D341Med (cell line): ENCODE measurements around the gene CCNG2.

Experiments used
- DNase-seq: peaks from one replicate; pipeline ENCODE4 v3.0.0; 2012; ENCODE audit warnings: low spot score

CCNG2 gene

DNA sequence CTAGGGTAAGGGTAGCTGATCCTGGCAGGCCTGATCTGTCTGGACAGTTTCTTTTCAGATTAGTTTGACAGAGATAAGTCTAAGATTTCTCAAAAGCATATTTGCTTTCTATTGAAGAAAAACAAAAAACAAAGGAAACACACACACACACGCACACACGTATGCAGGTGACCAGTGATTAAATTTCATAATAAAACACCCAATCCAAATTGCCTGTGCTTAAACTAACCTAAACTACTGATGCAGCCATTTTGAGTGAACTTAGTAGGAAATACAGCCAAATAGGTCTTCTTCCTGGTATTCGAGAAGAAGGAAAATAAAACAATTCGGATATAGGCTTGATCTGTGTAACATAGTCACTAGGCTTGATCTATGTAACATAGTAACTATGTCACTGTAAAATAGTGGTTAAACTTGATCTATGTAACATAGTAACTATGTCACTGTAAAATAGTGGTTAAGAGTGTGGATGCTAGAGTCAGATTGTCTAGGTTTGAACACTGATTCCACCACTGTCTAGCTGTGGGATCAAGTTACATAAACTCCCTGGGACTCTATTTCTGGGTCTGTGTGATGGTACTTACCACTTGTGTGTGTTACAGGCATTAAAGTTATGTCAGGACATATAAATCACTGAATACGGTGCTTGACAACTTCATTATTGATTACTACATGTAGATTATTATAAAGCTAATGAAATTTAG lies 9.8 kb upstream of the CCNG2 start:
- no peak for DNase-seq

DNA sequence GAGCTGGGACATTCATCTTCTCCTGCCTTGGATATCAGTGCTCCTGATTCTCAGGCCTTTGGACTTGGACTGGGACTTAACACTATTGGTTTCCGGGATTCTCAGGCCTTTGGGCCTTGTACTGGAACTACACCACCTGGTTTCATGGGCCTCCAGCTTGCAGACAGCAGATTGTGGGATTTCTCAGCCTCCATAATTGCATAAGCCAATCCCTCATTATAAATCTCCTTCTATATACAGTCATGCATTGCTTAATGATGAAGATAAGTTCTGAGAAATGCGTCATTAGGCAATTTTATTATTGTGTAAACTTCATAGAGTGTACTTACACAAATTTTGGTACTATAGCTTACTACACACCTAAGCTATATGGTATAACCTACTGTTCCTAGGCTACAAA lies 8.9 kb upstream of the CCNG2 start:
- no peak for DNase-seq

DNA sequence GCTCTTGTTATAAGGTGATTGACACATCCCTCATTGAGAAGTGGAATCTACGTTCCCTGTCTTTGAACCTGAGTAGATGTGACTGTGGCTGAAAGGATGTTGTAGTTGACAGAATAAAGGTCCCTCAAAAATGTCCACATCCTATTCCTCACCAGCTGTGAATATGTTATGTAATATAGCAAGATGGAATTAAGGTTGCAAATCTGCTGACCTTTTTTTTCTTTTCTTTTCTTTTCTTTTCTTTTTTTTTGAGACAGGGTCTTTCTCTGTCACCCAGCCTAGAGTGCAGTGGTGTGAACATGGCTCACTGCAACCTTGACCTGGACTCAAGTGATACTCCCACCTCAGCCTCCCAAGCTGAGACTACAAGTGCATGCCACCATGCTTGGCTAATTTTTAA lies 7.2 kb upstream of the CCNG2 start:
- no peak for DNase-seq

DNA sequence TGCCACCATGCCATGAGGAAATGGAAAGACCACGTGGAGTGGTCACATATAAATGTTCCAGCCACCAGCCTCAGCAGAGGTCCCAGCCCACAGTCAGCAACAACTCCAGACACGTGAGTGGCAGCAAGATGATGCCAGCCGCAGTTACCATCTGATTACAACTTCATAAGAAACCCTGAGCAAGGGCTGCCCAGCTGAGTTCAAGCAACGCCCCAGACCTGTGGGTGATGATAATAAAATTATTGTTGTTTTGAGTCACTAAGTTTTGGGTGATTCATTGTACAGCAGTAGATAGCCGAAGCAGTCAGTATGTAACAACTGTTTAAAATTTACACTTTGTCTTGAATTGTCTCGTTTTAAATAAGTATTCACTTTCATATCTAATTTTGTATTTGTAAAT lies 5.8 kb upstream of the CCNG2 start:
- DNase-seq = no peak

DNA sequence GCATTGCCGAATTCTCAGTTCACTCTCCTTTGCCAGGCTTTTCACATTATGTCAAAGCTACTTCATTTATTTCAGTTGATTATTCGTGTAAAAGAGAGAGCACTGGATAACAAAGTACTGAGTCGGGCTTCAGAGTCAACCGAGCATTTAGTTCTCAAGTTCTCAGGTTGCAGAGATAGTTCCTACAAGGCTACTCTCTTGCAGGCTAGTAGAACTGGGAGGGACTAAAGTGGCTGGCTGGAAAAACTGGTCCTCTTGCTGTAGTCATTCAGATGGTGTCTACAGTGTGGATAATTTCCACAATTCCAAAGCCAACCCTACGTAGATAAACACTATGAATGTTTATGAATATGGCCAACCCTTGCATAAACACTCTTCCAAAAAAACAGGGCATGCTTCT lies 4.6 kb upstream of the CCNG2 start:
- no peak for DNase-seq

DNA sequence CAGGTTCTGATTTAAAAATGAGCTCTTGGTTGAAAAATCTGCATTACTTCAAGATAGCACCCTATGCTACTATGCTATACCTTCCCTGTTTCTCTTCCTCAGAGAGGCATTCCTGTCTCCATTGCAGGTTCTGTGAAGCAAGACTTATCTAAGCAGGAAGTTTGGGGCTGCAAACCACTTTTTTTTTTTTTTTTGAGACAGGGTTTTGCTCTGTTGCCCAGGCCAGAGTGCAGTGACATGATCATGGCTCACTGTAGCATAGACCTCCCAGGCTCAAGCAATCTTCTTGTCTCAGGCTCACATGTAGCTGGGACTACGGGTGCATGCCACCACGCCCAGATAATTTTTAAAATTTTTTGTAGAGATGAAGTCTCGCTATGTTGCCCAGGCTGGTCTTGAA lies 4.0 kb upstream of the CCNG2 start:
- DNase-seq = no peak

DNA sequence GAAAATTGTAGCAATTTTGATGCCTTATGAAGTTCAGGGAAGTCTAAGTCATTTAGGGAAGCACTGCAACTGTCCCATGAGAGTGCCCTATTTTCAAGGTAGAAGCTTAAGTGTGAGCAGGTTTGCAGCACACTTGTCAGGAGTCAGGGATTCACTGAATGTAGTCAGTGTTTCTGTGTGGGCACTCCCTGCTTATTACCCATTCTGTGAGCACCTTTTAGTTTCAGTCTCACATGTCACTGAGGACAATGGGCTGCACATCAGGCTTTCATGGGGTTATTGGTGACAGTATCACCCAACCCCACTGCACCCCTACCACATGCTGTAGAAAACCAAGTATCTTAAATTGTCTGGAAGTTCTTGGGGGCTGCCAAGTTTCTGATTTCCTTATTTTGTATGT lies 2.9 kb upstream of the CCNG2 start:
- no peak for DNase-seq

DNA sequence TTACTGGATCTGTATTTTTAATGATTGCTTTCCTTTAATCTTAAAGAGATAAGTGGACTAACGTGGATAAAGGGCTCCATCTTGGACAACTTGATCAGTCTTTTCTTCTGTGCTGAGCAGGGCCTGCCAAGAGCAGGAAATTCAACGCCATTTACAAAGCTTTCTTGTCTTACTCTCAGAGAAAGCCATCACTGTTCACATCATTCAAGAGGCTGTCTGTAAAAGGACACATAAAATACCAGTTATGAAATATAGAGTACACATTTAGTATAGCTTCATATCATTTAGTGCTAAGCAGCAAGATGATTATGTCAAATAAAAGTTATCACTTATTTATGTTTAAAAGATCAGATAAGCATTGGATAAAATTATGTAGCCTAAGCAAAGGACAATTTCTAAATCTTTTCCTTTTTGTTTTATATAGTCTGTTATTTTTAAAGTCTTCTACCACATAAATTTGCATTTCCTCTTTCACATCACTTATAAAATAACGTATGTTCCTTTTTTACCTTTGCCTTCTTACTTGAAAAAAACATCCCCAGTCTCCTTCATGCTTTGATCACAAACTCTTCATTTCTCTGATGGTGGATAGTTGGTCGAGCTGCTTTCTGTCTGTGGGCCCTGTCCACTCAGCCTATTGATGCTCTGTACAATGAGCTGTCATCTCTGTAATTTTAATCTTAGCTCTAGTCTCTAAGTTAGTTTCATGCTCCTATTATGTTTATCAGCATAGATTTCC lies 2.1 kb upstream of the CCNG2 start:
- no peak for DNase-seq

DNA sequence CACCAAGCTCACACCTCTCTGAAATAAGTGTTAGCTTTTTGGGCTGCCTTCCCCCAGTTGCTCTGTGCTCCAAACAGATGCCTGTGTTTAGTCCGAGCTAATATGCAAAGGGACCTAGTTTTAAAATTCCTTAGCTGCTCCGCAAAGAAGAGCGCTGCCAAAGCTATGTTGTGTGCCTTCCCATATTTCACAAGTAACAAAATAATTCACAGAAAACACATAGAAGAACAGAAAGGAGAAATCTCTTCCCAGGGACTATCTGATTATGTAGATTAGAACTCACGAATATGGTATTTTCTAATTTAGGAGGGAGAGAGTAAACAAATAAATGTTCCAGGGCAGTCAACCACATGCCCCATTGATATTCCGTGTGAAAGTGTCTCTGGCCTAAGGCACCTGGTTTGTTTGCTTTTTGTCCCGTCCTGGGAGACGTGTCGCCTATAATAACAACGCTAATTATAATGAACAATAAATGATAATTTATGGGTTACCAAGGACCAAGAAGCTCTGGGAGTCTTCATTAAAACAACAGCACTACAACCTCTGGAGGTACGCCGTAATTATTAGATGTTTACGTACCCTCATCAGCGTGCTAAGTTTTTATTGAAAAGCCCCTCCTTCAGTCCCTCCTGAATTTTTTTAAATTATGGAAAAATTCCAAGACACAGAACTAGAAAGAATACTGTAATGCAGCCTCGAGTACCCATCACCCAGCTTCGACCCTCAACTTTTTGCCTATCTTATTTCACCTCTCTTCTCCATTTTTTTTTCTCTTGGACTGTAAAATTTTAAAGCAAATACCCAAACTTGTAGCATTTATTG lies 1.2 kb upstream of the CCNG2 start:
- no peak for DNase-seq

DNA sequence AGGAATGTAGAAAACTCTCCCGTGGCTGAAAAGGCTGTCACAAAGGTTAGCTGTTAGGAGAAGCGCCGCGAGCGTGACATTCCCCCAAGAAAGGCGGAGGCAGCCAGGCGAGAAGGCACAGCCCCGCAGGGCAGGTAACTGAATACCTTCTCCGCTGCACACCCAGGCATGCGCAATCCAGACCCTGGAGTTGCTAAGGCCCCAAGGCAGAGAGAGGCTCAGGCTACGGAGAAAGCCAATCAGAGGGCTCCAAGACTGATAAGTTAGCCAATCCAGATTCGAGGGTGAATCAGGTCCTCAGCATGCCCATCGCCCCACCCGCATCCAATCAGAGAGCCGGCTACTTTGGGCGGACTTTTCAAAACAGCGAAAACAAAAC lies 485 bp upstream of the CCNG2 start:
- peak; percentile 96 for DNase-seq

DNA sequence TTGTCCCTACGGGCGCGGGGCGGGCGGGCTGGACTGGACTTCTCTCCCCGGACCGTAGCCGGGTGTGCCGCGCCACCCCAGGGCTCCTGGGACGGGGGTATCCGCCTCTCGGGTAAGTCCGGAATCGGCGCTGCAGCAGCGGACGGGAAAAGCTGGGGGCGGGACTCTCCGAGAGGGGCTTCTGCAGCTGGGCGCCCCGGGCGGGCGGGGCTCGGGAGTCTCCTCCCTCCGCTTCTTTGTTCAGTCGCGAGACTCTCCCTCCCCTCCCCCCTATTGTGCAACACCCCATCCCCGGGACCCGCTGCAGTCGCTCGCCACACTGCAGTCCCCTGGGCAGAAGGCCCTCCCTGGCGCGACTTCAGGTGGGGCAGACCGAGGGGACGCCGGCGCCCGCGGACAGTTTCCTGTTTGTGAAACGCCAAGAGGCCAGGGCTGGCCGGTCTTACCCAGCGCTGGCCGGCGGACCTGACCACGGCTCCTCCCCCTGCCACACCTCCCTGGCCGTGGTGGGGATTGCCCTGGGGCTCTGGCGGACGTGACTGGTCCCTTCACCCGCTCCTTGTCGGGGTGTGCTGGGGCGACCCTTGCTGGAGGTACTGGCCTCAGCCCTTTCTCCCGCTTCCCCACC lies 966 bp downstream of the CCNG2 start:
- DNase-seq = peak; percentile 93

DNA sequence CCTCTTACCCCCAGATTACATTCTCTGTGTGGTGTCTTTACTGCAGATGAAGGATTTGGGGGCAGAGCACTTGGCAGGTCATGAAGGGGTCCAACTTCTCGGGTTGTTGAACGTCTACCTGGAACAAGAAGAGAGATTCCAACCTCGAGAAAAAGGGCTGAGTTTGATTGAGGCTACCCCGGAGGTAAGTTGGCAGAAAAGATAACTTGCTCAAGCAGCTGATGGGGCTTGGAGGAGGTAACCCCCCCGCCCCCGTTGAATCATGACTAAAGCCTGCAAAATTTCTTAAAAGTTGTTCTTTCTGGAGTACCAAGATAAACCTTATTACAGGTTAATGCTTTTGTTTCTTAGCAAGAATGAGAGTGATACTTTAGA lies 1.5 kb downstream of the CCNG2 start:
- no peak for DNase-seq

DNA sequence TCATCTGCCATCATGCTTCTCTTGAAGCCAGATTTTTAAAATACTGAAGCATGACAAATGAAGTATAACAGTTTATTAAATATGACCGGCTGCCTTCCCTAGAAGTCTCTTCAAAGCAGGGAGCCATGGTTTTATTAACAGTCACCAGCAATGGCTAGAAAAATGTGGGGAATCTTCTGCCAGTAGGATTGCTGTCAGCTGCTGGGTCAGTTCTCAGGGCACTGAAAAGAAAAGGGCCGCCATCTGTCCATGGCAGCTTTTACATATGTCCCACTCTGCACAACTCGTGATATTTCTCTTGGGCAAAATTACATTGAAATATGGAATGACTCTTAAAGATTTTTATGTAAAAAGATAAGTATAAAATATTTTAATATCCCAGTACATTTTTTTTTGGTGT lies 2.8 kb downstream of the CCNG2 start:
- DNase-seq = no peak

DNA sequence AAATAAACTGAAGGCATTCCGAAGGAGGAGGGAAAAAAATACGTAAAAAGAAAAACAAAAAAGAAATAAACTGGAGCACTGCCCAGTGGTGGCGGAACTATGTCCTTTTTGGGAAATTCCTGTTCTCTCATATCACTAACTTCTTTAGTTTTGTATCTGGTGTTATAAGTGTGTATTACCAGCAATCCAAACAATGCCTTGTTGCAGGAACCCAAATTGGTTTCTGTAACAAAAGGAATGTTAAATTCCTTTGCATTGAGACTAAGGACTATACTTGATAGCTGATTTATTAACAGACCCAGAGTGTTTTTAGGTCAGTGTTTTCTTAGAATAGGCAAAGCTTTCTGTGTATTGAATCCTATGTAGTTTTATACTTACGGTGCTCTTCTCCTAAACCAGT lies 6.6 kb downstream of the CCNG2 start:
- no peak for DNase-seq

DNA sequence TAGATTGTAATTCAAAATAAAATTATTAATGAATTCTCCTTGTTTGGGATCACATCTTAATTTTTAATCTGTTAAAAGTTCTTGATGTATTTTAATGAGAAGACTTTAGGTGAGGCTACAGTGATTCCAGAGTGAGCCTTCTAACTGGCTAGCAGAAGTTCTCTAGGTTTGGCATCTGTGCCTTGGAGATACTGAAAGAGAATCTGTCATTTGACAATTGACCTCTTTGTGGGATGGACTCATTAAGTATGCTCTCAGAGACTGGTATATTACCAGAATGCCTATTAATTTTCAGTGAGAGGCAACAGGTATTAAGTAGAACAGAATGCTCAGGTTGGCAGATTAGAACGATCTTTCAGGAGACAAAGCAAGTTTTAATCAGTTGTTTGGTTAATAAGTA lies 10.2 kb downstream of the CCNG2 start:
- no peak for DNase-seq

DNA sequence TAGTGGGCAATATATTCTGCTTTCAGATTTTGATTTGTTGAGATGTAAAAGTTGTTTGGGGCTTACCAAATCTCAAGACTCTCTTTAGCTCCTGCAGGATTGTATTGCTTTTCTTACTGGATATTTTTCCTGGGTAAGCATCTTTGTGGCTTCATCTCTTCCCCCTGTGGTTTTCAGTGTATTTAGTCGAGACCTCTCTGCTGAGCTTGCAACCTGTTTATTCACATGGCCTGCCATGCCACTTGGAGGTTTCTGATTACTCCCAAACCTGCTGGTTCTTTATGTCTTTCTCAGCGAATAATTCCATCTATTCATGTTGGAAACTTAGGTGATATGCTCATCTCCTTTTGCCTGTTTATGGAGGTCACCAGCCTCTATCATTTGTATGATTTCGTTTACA lies 10.9 kb downstream of the CCNG2 start:
- no peak for DNase-seq

DNA sequence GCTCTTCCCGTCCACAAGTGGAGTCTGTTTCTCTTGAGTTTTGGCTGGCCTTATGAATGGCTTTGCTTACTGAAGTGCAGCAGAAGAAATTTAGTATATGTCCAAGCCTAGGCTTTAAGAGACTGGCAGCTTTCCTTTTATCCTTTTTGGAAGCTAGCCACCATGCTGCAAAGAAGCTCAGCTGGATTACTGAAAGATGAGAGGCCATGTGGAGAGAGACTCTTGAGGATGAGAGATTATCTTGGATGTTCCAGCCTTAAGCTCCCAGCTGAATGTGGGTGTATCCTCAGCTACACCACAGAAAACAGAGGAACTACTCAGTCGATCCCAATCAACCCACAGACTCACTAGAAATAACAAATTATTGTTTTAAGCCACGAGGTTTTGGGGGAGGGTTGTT lies 12.5 kb downstream of the CCNG2 start:
- DNase-seq = peak; percentile 80

DNA sequence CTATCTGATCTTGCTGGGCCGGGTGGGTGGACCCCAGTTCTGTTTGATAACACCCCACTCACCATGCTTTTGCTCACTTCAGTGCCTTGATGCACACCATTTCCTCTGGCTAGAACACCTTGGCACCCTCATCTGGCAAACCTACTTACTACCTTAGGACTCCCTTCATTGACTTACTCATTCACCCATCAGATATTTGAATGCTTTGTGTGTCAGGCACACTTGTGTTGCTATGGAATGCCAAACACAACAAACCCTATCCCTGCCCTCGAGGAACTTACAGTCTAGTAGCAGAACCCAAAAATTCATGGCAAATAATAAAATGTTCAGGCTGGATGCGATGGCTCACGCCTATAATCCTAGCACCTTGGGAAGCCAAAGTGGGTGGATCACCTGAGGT lies 13.9 kb downstream of the CCNG2 start:
- DNase-seq = no peak

DNA sequence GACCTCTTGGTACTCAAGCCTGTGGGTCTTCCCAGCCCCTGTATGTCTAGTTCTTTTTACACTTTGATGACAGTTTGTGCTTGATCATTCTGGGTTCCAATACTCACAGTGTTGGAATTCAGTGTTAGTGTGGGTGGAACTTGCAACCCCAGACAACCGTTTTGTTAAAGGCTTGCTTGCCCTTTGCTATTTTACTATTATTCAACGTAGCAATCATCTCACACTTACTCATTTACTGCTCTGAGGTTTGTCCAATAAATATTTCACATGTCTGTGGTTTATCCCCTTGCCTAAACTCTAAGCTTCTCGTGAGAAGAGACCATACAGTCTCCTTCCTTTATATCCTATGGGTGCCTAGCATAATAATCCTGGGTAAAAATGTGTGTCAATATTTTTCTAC lies 15.3 kb downstream of the CCNG2 start:
- no peak for DNase-seq

DNA sequence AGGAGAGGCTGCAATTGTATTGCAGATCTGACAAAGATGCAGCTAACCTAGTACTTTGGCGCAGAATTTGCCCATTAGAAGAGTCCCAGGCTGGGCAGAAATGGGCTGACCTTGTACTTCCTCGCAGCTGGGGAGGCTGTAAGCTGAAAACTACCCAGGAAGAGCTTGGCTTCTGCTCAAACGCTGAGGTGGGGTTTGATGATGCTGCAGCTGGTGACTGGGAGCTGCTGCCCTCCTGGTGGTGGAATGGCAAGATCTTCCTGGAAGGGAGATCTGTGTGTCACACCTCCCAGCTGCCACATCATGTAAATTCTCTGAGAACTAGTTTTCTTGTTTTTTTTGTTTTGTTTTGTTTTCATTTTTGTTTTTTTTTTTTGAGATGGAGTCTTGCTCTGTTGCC lies 17.4 kb downstream of the CCNG2 start:
- no peak for DNase-seq

DNA sequence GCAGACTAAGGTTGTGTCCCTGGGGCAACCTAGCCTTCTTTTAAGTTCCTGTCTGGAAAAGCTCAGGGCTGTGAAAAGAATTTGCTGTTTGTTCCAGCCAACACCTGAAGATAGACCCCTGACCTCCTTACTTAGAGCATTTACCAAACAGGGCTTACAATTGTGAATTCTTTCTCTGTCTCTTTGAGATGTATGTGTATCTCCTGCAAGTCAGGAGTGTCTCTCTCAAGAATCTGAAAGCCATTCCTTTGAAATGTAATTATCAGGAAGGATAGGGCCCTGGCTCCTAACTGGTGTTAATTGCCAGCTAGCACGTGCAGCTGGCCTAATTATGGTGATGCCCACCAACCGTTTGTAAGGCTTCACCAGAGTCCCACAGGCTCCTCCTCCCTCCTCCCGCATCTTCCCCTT lies 18.2 kb downstream of the CCNG2 start:
- DNase-seq = peak; percentile 44

DNA sequence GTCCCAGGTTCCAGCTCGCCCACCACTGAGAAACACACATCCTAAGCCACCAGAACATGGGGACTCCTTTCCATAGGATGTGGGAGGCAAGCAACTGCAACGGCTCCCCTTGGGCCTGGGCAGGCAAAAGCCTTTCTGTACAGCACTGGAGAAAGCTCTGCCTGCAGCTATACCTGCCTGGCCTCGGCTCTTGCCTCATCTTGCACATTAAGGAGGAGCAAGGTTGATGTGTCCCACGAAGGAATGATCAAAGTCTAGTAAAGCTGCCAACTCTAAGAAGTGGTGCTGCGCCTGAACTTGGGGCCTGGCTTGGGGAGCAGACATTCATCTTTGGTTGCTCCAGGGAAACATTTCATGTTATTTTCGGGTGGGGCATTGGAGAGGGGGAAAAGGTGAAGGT lies 19.6 kb downstream of the CCNG2 start:
- peak; percentile 41 for DNase-seq

DNA sequence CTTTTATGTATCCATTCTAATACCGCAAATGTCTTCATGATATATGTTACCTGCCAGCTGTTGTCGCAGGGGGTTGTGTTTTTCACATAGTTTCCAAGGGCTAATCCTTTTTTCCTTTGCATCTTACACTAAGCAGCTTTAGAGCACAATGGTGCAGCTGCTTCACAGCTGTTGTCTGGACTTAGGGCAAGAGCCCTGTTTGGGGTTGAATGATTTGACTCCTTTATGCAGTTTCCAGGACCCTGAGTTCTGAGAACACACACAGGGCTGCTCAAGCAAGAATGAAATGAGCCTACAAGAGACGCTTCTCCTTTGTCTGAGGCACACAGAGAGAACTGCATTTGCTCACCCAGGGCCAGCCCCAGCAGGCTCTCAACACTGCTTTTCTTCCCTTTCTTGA lies 20.2 kb downstream of the CCNG2 start:
- DNase-seq = peak; percentile 79
